NCI-H748 (cell line): ENCODE data around the gene WFIKKN1.
"Not testable (repeated sequence)": the region's sequence is repeated elsewhere in the genome, so short reads cannot be mapped to it uniquely, and the experiment has no call there.

ENCODE experiments used
- DNase-seq: peaks from one replicate; lab custom pipeline; 2025; ENCODE audit not compliant: unreplicated experiment; lab: John Stamatoyannopoulos, UW

Gene WFIKKN1

GRCh38 chr16:593807-594206, 37.0 kb upstream of the WFIKKN1 start:
- no peak for DNase-seq

GRCh38 chr16:595094-595528, 35.7 kb upstream of the WFIKKN1 start:
- DNase-seq, result no peak

GRCh38 chr16:595942-596735, 34.6 kb upstream of the WFIKKN1 start:
- no peak for DNase-seq

DNA sequence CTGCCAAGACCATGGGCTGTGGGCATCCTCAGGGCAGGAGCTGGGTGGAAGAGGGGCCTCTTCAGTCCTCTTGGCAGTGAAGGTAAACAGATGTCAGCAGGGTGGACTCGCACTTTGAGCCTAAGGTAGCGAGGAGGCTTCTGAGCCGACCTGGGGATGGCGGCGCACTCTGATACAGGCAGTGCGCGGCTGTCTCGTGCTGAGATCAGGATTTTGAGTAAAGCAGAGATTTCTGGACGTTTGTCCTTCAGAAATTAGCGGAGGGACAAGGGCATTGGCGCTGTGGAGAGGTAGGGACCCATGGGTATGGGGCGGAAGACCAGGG, 34.1 kb upstream of the WFIKKN1 start:
- no peak for DNase-seq

DNA sequence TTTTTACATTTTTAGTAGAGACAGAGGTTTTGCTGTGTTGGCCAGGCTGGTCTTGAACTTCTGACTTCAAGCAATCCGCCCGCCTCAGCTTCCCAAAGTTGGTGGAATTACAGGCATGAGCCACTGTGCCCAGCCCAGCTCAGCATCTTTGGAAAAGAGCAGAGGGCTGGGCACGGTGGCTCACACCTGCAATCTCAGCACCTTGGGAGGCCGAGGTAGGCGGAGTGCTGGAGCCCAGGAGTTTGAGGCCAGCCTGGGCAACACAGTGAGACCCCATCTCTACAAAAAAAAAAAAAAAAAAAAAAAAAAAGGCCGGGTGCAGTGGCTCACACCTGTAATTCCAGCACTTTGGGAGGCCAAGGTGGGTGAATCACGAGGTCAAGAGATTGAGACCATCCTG, 33.1 kb upstream of the WFIKKN1 start:
- DNase-seq, result not testable (repeated sequence)

DNA sequence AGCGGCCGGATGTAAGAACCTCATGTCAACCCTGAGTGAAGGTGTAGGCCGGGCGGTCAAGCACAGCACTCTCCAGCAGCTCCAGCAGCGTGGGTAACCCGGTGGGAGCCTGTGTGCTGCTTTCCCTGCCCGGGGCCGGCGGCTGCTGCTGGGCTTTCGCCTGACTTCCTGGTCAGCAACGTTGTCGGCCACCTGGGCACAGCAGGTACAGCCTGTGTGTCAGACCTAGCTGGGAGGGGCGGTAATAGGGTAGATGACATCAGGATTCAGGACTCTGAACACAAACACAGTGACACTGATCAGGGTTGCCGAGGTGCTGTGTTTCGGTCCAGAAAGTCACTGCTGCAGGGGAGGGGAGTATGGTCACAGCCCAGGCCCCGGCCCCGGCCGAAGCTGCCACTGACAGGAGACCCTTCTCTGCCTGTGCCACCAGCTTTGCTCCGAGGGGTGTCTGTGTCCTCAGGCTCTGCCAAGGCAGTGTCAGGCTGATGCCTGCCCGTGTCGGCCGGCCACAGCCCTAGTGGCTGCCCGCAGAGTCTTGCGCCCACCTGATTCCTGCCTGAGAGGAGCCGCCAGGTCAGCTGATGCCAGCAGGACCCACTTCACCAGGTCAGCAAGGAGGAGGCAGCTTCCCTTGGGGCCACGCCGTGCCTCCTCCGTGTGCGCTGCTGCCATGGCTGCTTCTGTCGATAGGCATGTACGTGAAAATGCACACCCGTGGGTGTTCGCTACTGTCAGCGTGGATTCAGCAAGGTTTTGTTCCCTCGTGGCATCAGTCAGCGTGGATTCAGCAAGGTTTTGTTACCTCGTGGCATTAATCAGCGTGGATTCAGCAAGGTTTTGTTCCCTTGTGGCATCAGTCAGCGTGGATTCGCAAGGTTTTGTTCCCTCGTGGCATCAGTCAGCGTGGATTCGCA, 31.7 kb upstream of the WFIKKN1 start:
- no peak for DNase-seq

DNA sequence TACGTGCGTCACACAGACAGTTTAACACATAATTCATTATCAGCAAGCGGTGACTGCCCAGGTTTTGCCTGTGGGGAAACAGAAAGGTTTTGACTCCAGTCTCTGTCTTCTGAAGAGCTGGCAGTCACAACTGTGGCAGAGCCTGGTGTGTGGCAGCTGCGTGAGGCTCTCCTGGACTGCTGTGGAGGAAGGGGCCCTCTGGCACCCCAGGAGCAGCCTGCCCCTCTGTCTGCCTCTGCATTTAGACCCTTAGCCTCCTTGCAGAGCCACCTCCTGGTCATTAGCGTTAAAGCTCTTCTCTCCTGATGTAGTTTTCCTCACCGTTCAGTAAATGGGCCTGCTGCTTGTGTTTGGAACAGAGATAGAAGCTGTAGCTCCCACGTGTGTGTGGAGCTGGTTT, 30.0 kb upstream of the WFIKKN1 start:
- no peak for DNase-seq

DNA sequence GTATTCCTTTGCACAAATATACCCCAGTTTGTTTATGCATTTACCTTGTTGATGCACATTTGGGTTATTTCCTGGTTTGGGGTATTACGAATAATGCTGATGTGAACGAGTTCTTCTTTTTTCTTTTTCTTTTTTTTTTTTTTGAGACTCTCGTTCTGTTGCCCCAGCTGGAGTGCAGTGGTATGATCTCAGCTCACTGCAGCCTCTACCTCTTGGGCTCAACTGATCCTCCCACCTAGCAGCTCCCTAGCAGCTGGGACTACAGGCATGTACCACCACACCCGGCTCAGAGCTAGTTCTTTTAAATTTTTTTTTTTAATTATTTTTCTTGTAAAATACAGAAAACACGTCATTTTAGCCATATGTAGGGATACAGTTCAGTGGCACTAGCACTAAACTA, 26.9 kb upstream of the WFIKKN1 start:
- no peak for DNase-seq

GRCh38 chr16:606656-607307, 24.0 kb upstream of the WFIKKN1 start:
- no peak for DNase-seq

GRCh38 chr16:608019-608418, 22.8 kb upstream of the WFIKKN1 start:
- peak; percentile 40 for DNase-seq

DNA sequence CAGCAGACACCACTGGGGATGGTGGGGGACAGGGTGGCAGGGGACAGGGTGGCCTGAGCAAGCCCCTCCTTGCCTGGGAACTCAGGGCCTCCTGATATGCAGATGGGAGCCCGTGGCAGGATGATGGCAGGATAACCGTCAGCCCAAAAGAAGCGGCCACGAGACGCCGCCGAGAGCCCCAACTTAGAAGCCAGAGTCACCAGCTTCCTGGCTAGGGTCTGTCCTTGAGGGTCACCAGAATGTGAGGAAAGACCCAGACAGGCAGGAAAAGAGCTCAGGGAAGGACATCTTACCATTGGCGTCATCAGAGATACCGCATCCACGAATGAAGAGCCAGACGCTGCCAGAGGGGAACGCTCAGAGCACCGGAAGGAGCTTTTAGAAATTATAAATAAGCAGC, 21.5 kb upstream of the WFIKKN1 start:
- no peak for DNase-seq

- no peak for DNase-seq
Measured at GRCh38 chr16:609984-610383, 20.8 kb upstream of the WFIKKN1 start.

DNA sequence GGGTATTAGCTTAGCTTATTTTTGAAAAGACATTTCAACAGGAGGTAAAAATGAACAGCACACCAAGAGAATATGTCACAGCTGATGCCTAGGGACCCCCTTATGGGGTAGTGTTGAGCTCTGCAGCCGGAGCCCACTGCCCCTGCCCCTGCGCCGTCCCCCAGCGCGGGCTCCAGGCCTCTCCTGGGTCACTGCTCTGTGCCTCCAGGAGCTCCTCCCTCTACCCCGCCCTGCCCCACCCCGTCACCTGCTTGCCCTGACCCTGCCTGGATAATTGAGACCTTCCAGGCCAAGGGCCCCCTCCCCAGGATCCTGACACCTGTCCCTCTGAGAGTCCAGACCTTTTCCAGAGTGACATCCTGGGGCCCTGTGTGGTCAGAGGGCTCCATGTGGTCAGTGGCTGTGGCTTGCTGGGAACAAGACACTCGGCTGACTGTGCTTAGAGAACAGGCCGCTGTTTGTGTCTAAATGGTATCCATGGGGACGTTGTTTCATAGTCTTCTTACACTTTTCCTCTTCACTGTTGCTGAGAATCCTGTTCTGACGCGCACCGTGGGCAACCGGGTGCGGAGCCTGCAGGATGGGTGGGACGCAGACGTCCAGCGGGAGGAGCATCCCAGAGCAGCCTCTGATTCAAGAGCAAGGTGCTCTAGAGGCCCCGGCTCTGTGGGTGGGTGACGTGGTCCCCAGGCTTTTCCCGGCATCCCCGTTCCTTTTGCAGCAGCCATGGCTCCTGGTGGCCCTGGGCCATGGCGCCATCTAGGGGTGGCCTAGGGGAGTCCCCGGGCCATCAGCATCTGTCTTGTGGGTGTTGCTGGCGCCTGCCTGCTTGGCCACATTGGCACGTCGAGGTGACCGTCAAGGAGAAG, 20.0 kb upstream of the WFIKKN1 start:
- DNase-seq, result peak; percentile 30

- no peak for DNase-seq
Measured at GRCh38 chr16:615122-615521, 15.7 kb upstream of the WFIKKN1 start.

GRCh38 chr16:616733-617586, 13.8 kb upstream of the WFIKKN1 start:
- no peak for DNase-seq

DNA sequence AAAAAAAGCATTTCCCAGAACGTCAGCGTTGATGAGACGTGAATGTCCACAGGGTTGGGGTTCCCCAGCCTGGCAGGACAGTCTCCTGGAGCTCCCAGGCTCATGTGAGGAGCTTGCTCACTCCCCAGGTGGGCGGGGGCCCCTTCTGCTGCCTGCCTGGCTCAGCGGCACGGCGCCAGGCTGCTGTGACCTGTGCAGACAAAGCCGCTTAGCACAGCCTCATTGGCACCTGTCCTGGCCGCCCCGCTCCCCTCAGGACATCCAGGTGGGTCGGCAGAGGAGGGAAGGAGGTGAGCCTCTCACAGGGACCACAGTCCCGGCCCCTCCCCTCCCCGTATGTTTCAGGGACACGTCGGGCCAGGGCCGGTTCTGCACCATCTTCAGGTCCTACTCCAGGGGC, 12.9 kb upstream of the WFIKKN1 start:
- no peak for DNase-seq

DNA sequence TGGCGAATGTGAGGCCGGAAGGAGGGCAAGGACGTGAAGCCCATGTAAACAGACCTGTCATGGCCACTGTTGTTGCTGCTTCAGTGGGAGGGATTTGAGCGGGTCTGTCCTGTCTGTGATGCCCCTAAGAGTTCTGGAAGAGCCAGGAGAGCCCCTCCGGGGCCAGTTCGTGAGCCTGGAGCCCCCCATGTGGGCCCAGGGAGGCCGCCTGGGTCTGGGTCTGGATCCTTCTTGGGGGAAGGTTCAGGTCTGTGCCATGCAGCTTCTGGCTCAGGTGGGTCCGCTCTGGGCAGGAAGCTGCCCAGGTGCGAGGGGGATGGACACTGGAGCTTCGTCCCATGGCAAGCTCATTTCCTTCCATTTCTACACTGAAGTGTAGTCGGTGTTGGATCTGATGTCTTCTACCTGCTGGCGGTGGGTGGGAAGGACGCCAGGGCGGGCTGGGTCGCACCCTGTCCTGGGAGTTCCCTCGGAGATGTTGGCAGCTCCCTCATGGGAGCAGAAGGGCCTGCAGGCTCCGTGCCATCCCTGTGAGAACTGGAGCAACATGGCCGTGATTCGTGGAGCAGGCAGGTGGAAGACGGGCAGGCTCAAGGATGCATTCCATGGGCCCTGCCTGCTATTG, 11.2 kb upstream of the WFIKKN1 start:
- DNase-seq, result no peak

DNA sequence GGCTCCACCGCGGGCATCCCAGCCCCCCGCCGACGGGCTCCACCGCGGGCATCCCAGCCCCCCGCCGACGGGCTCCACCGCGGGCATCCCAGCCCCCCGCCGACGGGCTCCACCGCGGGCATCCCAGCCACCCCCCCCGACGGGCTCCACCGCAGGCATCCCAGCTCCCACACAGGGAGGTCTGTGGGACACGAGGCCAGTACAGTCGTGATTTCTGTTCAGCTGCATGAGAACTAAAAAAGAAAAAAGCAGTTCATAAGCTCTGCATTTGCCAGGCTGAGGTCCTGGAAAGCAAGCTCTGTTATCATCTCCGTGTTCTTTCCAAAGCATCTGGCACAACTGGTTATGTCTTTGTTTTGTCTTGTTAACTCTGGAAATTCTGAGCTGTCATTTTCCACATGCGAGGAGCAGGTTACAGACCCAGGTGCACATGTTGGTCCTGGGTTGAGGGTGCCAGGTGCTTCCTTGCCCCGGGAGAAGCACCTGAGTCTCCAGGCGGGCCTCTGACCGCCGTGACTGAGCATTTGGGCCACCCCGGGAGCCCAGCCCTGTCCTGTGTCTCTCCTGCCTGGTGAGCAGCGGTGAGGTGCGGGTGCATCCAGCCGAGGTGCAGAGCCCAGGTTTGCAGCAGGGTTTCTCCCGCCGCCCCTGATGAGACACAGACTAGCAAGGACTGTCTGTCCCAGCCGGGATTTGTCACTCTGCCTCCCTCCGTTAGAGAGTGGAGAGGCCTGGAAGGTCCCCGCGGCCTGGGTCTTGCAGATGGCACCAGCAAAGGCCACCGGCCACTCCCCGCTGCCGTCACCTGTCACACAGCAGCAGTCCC, 9.9 kb upstream of the WFIKKN1 start:
- no peak for DNase-seq
